NCI-H1694 (cell line): ENCODE measurements around the gene DOCK7.
"Not testable (repeated sequence)": the region's sequence is repeated elsewhere in the genome, so short reads cannot be mapped to it uniquely, and the experiment has no call there.

Experiments
- DNase-seq: peaks from one replicate; lab custom pipeline; 2025; lab: John Stamatoyannopoulos, UW

Gene DOCK7

DNA sequence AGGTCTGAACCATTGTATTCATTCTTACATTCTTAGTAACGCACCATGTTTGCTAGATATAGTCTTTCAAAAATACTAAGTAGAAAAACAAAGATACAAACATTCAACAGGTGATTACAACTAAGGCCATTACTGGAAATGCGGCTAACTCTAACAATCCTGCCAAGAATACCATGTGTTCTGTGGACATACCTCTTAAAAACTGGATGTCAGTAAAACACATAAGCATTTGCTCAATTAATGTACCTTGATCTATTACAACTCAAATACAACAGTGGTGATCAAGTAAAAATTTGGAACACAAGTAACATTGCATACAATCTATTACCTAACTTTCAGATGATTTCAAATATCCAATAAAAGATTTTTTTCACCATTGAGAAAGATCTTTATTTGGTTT lies 75.4 kb downstream of the DOCK7 start:
- no peak for DNase-seq

DNA sequence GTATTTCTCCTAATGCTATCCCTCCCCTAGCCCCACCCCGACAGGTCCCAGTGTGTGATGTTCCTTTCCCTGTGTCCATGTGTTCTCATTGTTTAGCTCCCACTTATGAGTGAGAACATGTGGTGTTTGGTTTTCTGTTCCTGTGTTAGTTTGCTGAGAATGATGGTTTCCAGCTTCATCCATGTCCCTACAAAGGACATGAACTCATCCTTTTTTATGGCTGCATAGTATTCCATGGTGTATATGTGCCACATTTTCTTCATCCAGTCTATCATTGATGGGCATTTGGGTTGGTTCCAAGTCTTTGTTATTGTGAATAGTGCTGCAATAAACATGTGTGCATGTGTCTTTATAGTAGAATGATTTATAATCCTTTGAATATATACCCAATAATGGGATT lies 77.6 kb downstream of the DOCK7 start:
- DNase-seq, result not testable (repeated sequence)

DNA sequence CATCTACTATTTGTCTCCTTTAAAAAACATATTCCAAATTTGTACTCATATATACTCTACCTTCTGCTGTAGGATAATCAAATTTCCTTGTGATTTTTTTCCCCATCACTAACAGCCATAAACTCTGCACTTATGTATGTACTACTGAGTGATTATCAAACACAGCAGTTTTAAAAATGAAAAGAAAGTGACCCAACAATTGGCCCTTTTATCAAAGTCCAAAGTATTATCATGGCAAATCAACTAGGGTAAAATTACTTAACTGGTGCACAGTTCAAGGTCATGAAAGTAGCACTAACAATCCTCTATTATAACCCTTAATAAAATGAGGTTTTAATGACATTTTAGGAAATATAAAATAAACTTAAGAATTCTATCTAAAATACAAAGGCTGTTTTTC lies 79.3 kb downstream of the DOCK7 start:
- no peak for DNase-seq

DNA sequence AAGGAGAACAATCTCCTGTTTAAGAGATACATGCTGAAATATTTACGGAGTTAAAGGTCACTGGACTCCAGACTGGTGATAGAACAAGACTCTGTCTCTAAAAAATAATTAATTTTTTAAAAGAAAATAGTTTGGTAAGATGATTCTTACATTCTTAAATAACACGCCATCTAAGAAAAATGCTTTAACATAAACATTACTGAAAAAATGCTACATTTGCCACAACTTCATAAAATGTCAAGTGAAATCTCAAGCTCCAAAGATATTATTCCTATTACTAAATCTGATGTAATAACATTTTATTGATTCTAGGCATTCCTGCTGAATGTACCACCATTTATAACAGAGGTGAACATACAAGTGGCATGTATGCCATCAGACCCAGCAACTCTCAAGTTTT lies 86.7 kb downstream of the DOCK7 start:
- no peak for DNase-seq

DNA sequence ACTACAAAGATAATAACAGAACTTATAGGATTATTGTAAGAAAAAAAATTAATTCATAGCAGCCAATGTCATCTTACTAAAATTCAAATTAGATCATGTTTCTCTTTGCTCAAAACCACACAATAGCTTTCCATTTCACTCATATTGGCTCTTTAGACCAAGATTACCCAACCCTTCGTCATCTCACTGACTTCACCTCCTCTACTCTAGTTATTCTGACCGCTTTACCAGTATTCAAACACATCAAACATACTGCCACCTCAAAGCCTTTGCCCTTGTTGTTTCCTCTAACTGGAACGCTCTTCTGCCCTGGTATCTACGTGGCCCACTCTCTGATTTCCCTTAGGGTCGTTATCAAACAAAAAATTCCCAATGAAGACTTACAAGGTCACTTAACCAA lies 89.1 kb downstream of the DOCK7 start:
- DNase-seq, result no peak

DNA sequence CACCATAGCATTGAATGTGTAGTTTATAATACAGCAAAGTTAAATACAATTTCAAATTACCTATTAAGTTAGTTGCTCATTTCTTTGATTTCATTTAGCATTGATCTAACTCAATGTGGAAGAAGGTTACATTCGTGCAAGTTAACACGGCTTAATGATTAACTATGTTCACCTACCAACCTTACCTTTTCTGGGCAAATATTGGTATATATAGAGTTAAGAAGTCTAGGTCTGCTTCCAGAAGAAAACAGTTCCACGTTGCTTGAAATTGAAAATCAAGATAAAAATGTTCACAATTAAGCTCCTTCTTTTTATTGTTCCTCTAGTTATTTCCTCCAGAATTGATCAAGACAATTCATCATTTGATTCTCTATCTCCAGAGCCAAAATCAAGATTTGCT lies 90.9 kb downstream of the DOCK7 start, which contains the start of gene ANGPTL3:
Gene ANGPTL3 (plus strand): TSS at position 240 of the 400 bp plus-strand sequence. CDS start 47 bp downstream, at position 287.
- DNase-seq, result no peak

DNA sequence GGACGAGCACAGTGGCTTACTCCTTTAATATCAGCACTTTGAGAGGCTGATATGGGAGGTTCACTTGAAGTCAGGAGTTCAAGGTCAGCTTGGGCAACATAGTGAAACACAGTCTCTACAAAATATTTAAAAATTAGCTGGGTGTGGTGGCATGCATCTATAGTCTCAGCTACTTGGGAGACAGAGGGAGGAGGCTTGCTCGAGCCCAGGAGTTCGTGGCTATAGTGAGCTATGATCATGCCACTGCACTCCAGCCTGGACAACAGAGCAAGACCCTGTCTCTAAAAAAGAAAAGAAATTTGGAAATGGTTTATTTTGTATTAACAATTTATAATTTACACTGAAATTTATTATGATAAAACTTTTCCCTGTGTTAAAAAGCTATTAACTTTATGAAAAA lies 92.5 kb downstream of the DOCK7 start:
- no peak for DNase-seq

DNA sequence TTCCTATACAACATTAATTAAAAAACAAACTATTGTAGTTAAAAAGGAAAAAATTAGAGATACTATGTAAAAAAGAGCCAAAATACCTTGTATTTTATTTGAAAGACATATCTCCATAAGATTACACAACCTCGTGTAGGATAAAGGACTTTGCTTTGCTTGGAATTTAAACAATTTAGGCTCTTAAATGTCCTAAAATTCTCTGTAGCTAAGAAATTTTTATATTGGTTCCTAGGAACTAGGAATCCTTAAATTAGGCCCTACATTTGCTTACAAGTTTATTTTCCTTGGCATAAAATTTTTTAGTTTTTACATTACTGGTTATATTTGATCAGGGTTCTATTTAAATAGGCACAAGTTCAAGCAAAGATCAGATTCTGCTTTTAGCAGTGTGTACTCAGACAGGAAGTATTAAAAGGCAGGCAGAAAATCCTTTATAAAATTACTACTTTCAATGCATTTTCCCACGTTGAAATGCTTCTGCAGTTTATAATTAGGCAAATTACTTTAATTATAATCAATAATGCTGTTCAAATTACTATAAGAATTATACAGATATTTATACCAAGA lies 94.3 kb downstream of the DOCK7 start:
- DNase-seq, result no peak

DNA sequence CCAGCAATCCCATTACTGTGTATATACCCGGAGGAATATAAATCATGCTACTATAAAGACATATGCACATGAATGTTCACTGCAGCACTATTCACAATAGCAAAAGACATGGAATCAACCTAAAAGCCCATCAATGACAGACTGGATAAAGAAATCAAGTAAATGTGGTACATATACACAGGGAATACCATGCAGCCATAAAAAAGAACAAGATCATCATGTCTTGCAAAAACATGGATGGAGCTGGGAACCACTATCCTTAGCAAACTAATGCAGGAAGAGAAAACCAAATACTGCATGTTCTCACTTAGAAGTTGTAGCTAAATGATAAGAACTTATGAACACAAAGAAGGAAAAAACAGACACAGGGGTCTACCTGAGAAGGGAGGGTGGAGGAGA lies 97.2 kb downstream of the DOCK7 start:
- no peak for DNase-seq

DNA sequence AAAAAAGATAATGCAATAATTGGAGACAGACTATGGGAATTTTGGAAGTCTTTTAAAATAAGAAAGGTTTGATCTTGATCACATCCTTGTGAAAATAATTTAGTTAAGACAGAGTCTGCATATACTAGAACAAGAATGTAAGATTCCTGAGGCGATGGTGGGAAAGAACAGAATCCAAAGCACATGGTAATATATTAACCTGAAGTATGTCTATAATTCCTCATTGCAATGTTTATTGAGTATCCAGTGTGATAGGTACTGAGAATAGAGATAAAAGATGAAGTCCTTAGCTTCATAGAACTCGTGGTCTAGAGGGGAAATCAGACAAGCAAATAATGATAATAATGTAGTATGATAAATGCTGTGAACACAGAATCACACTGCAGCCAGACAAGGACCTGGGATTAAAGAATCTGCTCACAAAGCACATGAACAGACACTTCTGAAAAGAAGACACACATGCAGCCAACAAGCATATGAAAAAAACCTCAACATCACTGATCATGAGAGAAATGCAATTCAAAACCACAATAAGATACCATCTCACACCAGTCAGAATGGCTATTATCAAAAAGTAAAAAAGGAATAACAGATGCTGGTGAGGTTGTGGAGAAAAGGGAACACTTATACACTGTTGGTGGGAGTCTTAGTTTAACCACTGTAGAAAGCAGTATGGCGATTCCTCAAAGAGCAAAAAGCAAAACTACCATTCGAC lies 97.8 kb downstream of the DOCK7 start:
- DNase-seq, result no peak

DNA sequence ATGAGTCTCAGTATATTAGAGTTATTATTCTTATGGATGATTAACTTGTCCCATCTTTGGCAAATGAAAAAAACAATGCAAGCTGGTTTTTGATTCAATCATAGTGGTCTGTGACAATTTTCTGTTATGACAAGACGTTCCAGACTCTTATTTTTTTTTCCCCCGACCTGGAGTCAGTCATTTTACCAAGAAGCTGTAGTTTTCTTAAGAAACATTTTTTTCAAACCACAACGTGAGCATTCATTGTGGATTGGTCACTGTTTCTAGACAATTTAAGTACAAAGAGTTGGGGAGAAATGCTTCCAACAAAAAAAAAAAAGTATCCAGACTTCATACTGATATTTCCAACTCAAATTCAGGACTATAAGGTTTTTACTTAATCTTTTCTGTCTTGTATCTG lies 98.9 kb downstream of the DOCK7 start:
- no peak for DNase-seq

DNA sequence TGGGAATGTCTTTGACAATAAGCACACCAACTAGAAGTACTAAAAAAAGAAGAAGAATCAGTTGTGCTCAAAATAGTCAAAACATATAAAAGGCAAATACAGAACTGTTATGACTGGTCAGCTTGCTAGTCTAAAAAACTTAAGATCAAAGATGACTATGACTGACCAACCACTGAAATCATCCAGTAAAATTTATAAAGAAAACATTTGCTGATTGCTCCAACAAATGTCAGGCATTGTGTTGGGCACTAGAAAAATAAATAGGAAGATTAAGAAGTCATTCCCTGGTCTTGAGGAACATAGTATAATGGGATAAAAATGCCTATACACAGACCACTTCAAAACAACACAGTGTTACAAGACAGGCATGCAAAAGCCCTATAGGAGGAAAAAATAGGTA lies 100.2 kb downstream of the DOCK7 start:
- no peak for DNase-seq

DNA sequence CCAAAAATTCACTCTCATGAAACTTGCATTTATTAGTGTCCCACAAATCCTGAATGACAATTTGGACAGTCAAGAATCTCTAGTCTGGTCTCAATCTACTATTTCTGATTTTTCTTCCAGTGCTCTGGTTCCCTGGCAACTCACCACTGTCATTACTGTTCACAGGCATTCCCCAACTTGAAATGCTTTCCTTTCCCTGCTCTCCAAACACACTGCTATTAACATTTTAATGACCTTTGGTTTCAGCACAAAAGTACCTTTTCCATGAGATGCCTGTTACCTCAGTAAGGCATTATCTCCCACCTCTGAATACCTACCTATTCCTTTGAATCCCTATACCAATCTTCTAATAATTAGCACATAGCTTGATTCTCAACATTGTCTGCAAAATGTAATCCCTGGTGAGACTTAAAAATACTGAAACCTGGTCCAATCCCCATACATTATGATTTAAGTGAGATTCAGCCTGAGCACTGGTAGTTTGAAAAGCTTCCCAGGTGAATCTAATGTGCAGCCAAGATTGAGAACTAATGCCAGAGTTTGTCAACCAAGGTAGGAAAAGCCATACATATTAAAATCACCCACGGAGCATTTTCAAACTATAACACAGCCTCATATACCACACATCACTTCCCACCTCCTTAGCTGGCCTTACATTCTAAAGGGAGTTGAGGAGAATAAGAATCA lies 102.6 kb downstream of the DOCK7 start:
- no peak for DNase-seq

DNA sequence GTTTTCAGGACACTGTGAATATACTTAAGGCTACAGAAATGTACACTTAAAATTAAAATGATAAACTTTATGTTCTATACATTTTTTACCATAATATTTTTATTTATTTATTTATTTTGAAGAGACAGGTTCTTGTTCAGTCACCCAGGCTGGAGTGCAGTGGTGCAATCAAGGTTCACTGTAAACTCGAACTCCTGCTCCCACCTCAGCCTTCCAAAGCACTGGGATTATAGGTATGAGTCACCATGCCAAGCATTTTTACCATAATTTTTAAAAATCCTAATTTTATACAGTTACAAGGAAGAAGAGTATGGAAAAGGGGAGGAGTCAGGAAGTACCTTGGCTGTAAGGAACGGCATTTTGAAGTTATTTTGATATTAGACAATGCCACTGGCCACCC lies 114.5 kb downstream of the DOCK7 start:
- no peak for DNase-seq

DNA sequence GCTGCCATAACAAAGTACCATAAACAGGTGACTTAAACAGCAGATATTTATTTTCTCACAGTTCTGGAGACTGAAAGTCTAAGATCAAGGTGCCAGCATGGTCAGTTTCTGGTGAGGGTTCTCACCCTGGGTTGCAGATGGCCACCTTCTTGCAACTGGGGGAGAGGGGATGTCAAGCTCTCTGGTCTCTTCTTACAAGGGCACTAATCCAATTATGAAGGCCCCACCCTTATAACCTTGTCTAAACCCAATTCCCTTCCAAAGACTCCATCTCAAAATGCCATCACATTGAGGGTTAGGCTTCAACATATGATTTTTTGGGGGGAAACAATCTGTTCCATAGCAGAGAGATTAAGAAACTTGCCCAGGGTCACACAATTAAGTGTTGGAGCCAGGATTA lies 115.7 kb downstream of the DOCK7 start:
- DNase-seq, result no peak

DNA sequence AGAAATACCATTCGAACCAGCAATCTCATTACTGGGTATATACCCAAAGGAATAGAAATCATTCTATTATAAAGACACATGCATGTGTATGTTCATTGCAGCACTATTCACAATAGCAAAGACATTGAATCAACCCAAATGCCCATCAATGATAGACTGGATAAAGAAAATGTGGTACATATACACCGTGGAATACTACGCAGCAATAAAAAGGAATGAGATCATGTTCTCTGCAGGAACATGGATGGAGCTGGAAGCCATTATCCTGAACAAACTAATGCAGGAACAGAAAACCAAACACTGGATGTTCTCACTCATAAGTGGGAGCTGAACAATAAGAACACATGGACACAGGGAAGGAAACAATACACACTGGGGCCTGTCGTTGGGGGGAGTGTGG lies 116.7 kb downstream of the DOCK7 start:
- not testable (repeated sequence) for DNase-seq

DNA sequence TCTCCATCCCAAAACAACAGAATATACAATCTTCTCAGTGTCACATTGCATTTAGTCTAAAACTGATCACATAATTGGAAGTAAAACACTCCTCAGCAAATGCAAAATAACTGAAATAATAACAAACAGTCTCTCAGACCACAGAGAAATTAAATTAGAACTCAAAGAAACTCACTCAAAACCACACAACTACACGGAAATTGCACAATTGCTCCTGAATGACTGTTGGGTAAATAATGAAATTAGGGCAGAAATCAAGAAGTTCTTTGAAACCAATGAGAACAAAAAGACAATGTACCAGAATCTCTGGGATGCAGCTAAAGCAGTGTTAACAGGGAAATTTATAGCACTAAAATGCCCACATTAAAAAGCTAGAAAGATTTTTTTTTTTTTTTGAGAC lies 120.3 kb downstream of the DOCK7 start:
- DNase-seq, result not testable (repeated sequence)

DNA sequence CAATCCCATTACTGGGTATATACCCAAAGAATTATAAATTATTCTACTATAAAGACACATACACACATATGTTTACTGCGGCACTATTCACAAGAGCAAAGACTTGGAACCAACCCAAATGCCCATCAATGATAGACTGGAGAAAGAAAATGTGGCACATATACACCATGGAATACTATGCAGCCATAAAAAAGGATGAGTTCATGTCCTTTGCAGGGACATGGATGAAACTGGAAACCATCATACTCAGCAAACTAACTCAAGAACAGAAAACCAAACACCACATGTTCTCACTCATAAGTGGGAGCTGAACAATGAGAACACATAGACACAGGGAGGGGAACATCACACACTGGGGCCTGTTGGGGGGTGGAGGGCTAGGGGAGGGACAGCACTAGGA lies 121.0 kb downstream of the DOCK7 start:
- DNase-seq, result not testable (repeated sequence)

DNA sequence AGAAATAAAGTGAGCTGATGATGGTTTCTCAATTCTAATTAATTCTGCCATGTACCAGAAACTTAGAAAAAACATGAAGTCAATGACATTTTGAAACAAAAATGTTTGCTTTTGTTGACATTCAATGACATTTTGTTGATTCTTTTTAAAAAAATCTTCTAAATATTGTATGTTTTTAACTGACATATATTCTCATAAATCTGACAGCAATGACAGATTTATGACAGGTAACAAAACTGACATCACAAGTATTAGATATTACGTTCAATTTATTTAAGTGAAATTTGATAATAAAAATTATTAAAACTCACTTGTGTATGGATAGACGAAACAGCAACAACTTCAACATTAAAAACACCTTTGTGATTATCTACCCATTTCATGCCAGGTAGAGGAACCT lies 126.9 kb downstream of the DOCK7 start:
- no peak for DNase-seq

DNA sequence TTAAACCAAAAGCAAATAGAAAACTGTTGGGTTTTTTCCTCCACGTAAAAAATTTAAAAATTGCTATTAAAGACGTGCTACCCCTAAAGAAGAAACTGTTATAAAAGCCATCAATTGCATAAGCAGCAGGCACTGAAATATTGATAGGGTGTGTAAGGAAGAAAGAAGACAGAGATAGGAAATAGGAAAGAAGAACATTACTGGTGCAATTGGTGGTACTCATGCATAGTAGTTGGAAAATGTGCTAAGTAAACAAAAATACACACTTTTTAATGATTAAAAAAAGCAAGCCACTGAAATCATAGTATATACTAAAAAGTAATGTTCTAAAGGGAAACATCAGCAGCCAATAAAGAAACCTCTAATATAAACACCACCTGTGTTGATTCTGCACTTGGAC lies 143.6 kb downstream of the DOCK7 start:
- DNase-seq, result no peak

DNA sequence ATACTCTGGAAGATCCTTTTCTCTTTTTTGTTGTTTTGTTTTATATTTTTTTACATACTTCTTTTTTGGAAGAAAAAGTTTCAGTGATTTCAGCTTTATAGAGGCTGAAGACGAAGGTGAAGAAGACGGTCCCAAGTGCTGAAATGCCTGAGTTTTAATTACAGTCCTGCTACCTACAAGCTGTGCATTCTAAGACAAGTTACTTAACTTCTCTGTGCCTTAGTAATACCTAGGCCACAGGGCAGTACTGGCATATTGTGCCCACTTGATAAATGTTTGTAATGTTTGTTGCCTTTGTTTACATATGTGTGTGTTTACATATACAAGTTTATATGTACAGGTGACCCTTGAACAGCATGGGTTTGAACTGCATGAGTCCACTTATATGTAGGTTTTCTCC lies 147.1 kb downstream of the DOCK7 start:
- no peak for DNase-seq

DNA sequence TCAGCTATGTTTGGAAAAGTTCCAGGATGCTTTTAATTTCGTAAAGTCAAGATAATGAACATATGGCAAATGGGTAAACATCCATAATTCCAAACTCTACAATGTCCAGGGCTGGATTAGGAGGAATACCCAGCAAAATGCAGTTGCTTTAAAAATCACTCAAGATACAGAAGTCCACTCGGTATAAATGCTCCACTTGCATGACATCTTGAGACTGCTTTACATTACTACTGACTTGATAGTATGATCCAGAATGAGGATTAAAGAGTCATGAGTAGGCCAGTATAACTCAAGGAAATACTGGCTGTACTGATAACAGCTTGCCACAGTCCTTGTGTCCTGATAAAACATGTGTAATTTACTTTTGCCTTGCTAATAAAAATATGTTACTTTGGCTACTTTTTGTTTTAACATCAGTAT lies 149.1 kb downstream of the DOCK7 start:
- DNase-seq, result no peak

DNA sequence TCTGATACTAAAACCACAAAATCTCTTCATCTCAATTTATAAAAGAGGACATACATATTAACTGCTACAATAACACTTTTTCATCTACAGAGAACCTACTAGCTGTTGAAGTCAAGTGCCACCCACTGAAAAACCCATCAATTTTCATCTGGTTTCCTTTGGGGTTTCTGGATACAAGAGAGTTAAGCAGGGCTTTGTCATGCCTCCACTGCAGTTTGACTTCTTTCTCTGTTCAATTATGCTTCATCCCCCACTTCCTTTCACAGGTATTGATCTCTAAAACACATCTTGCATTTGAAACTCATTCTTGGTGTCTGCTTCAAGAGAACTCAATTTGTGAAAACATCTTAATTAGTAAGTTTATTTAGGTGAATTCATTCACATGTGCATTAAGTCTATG lies 151.3 kb downstream of the DOCK7 start:
- no peak for DNase-seq
